Naive B cell (primary cell): Measurements from ENCODE around the gene PFKFB1. TPM values are rescaled to one million over a fixed set of nuclear protein-coding genes. Genes with fewer than 3 reads are reported as not detected.

Experiments used
- polyA plus RNA-seq, 6 donors: library from polyadenylated mRNA; unstranded; fragments of 300-500 nt; fragmentation: Illumina TruSeq; gene quantifications; one replicate each; pipeline ENCODE4 v1.2.3, GENCODE V29; 2021; ENCODE audit warnings: low read depth in 6 of 6

Gene PFKFB1
- polyA plus RNA-seq, 6 donors from 2014 or later = 0.16 to 0.22 TPM; not detected in 4

Other genes with a start within 250 kb of the PFKFB1 start
- gene ITIH6, start 195.9 kb downstream of the PFKFB1 start, polyA plus RNA-seq = not detected
- 10 to 100 TPM; 64.3 to 78.3 (median 75.0) TPM for gene MAGED2, start 186.4 kb downstream of the PFKFB1 start, polyA plus RNA-seq
- gene TRO, start 73.4 kb downstream of the PFKFB1 start, polyA plus RNA-seq = 1 to 10 TPM in 4 of 6 donors, under 1 TPM in 1, not detected in 1; 0.40 to 1.6 (median 1.4) TPM
- 10 to 100 TPM; 11.8 to 28.6 (median 21.6) TPM for gene APEX2, start 6.2 kb upstream of the PFKFB1 start, polyA plus RNA-seq
- 10 to 100 TPM in 1 of 6 donors, 1 to 10 TPM in 3, under 1 TPM in 1, not detected in 1; 0.21 to 12.6 (median 1.4) TPM for gene ALAS2, start 36.8 kb upstream of the PFKFB1 start, polyA plus RNA-seq
- gene PAGE2B, start 80.8 kb upstream of the PFKFB1 start, polyA plus RNA-seq = not detected
- gene PAGE2, start 94.8 kb upstream of the PFKFB1 start, polyA plus RNA-seq = not detected
- not detected for gene PAGE5, start 226.2 kb upstream of the PFKFB1 start, polyA plus RNA-seq